Esophagus (tissue), 2 donors: ENCODE measurements around the gene ATG4B. TPM values are rescaled to one million over a fixed set of nuclear protein-coding genes. Genes with fewer than 3 reads are reported as not detected.

Experiments used
- H3K27ac ChIP-seq, 2 donors: one replicate each; pipeline ENCODE4 v1.5.1; 2013; ENCODE audit warnings: low read depth in 2 of 2, mild to moderate bottlenecking in 2 of 2, inconsistent platforms in 1 of 2, low read length in 1 of 2, moderate library complexity in 1 of 2
- H3K27me3 ChIP-seq, 2 donors: one replicate each; pipeline ENCODE4 v1.6.1; 2013; ENCODE audit warnings: low read length in 2 of 2, control low read depth in 1 of 2, mild to moderate bottlenecking in 1 of 2; ENCODE audit not compliant: insufficient read depth in 2 of 2, control insufficient read depth in 1 of 2
- H3K36me3 ChIP-seq, 2 donors: one replicate each; pipeline ENCODE4 v1.6.1; 2013; ENCODE audit warnings: low read length in 1 of 2; ENCODE audit not compliant: control insufficient read depth in 2 of 2, insufficient read depth in 2 of 2
- H3K4me1 ChIP-seq, 2 donors: one replicate each; pipeline ENCODE4 v1.6.1; 2013; ENCODE audit warnings: low read length in 1 of 2; ENCODE audit not compliant: control insufficient read depth in 2 of 2, insufficient read depth in 2 of 2
- H3K4me3 ChIP-seq, 2 donors: one replicate each; pipeline ENCODE4 v1.5.1; 2013; ENCODE audit warnings: low read length in 2 of 2, mild to moderate bottlenecking in 2 of 2, low read depth in 1 of 2, moderate library complexity in 1 of 2
- H3K9me3 ChIP-seq, 2 donors: one replicate each; pipeline ENCODE4 v1.6.1; 2013; ENCODE audit warnings: mild to moderate bottlenecking in 2 of 2, low read depth in 1 of 2, low read length in 1 of 2, moderate library complexity in 1 of 2; ENCODE audit not compliant: control insufficient read depth in 2 of 2, insufficient read depth in 1 of 2
- WGBS, 2 donors: extraction: QIAGEN DNeasy Blood & Tissue Kit; methylation state at CpG; one replicate each; pipeline ENCODE4 v1.1.7; 2013; 5-methylcytosine and 5-hydroxymethylcytosine counted together
- polyA plus RNA-seq, 2 donors: library from polyadenylated mRNA; stranded (reverse); fragments of 200-250 nt; gene quantifications; one replicate each; pipeline ENCODE4 v1.2.3, GENCODE V29; 2013
- donor health status: healthy with polysubstance abuse.
- donor health status: Bipolar disorder and iron deficiency.

The ATG4B gene
- polyA plus RNA-seq, 2 donors, result 43.2 to 54.4 TPM

GRCh38 chr2:241599615-241600014, 37.9 kb upstream of the ATG4B start:
- Histone ChIP-seq H3K4me1 (no peaks in the 10 kb centered on the region), H3K9me3 (no peaks in the 10 kb centered on the region), H3K27ac (no peak overlapping the region), H3K4me3 (no peak overlapping the region), H3K27me3 (no peaks in the 10 kb centered on the region), H3K36me3 (peaks cover 4 to 25% of the 10 kb centered on the region in 2 donors)
- WGBS, 2 donors, result 82 to 85% methylated on average over 6 of the region's 6 CpGs

- H3K4me1 ChIP-seq, result no peaks in the 10 kb centered on the region
- H3K9me3 ChIP-seq, result no peaks in the 10 kb centered on the region
- H3K4me3 ChIP-seq, result no peak overlapping the region
- H3K36me3 ChIP-seq, result peaks cover 4 to 26% of the 10 kb centered on the region in 2 donors
- H3K27me3 ChIP-seq, result no peaks in the 10 kb centered on the region
- 89 to 95% methylated on average over 13 of the region's 13 CpGs for WGBS, 2 donors
- H3K27ac ChIP-seq, result no peak overlapping the region
Measured at GRCh38 chr2:241601841-241602240, 35.7 kb upstream of the ATG4B start.

- Histone ChIP-seq H3K27me3 (no peaks in the 10 kb centered on the region), H3K36me3 (peaks cover 4 to 29% of the 10 kb centered on the region in 2 donors), H3K4me1 (no peaks in the 10 kb centered on the region), H3K9me3 (no peaks in the 10 kb centered on the region), H3K4me3 (no peak overlapping the region), H3K27ac (no peak overlapping the region)
- 96% methylated on average over 17 of the region's 17 CpGs for WGBS, 2 donors
Measured at GRCh38 chr2:241602720-241603119, 34.8 kb upstream of the ATG4B start.

- Histone ChIP-seq H3K27ac (no peak overlapping the region), H3K4me1 (peaks cover 0 to under 1% of the 10 kb centered on the region in 2 donors), H3K27me3 (no peaks in the 10 kb centered on the region), H3K36me3 (peaks cover 4 to 33% of the 10 kb centered on the region in 2 donors), H3K4me3 (no peak overlapping the region), H3K9me3 (no peaks in the 10 kb centered on the region)
- 75 to 91% methylated on average over 5 of the region's 5 CpGs for WGBS, 2 donors
Measured at GRCh38 chr2:241603686-241604085, 33.8 kb upstream of the ATG4B start.

- Histone ChIP-seq H3K9me3 (no peaks in the 10 kb centered on the region), H3K4me3 (no peak overlapping the region), H3K27ac (no peak overlapping the region), H3K36me3 (peaks cover 4 to 33% of the 10 kb centered on the region in 2 donors), H3K4me1 (peaks cover 0 to 4% of the 10 kb centered on the region in 2 donors), H3K27me3 (no peaks in the 10 kb centered on the region)
- 96 to 97% methylated on average over 8 of the region's 8 CpGs for WGBS, 2 donors
Measured at GRCh38 chr2:241606186-241606585, 31.3 kb upstream of the ATG4B start.

GRCh38 chr2:241607162-241607885, 30.2 kb upstream of the ATG4B start:
- WGBS, 2 donors, result 96% methylated on average over 27 of the region's 27 CpGs
- Histone ChIP-seq H3K9me3 (no peaks in the 10 kb centered on the region), H3K4me1 (peaks cover 0 to 4% of the 10 kb centered on the region in 2 donors), H3K4me3 (no peak overlapping the region), H3K36me3 (peaks cover 4 to 25% of the 10 kb centered on the region in 2 donors), H3K27ac (no peak overlapping the region), H3K27me3 (no peaks in the 10 kb centered on the region)

- WGBS, 2 donors, result 85% methylated on average over 10 of the region's 10 CpGs
- H3K4me1 ChIP-seq, result peaks cover 0 to 4% of the 10 kb centered on the region in 2 donors
Measured at GRCh38 chr2:241608881-241609280, 28.6 kb upstream of the ATG4B start.

GRCh38 chr2:241609859-241610793, 27.4 kb upstream of the ATG4B start:
- H3K4me3 ChIP-seq, result peak overlapping the region; percentile 42 to 47

More at GRCh38 chr2:241608881-241609280, 28.6 kb upstream of the ATG4B start:
- H3K27ac ChIP-seq, result no peak overlapping the region
- H3K9me3 ChIP-seq, result no peaks in the 10 kb centered on the region
- H3K36me3 ChIP-seq, result peaks cover 0 to 20% of the 10 kb centered on the region in 2 donors
- no peaks in the 10 kb centered on the region for H3K27me3 ChIP-seq
- H3K4me3 ChIP-seq, result no peak overlapping the region

GRCh38 chr2:241611062-241611461, 26.4 kb upstream of the ATG4B start:
- Histone ChIP-seq H3K36me3 (peaks cover 0 to 19% of the 10 kb centered on the region in 2 donors), H3K4me1 (peaks cover 0 to 4% of the 10 kb centered on the region in 2 donors), H3K27ac (no peak overlapping the region), H3K4me3 (no peak overlapping the region), H3K27me3 (no peaks in the 10 kb centered on the region), H3K9me3 (no peaks in the 10 kb centered on the region)
- WGBS, 2 donors, result 88 to 94% methylated on average over 13 of the region's 13 CpGs

More at GRCh38 chr2:241609859-241610793, 27.4 kb upstream of the ATG4B start:
- Histone ChIP-seq H3K27ac (peak overlapping the region; percentile 70 to 85), H3K4me1 (peaks cover 0 to 4% of the 10 kb centered on the region in 2 donors), H3K27me3 (no peaks in the 10 kb centered on the region), H3K9me3 (no peaks in the 10 kb centered on the region), H3K36me3 (peaks cover 0 to 20% of the 10 kb centered on the region in 2 donors)
- WGBS, 2 donors, result 8 to 9% methylated on average over 51 to 76 of the region's 76 CpGs
